Neural progenitor cell (in vitro differentiated cells): ENCODE measurements around the gene NHEJ1. TPM values are rescaled to one million over a fixed set of nuclear protein-coding genes. Genes with fewer than 3 reads are reported as not detected.

Source experiments
- DNase-seq: peaks from one replicate; pipeline ENCODE4 v3.0.0-alpha.2; 2016; ENCODE audit warnings: low spot score
- H2AFZ ChIP-seq: fragments of 200-600 bp; sonication (generic); replicated peaks from 2 replicates; pipeline ENCODE4 v1.6.1; 2016; ENCODE audit warnings: antibody characterized with exemption
- H3F3A ChIP-seq: fragments of 200-600 bp; sonication (generic); 2 replicates; pipeline ENCODE4 v1.6.1; 2016; ENCODE audit warnings: antibody characterized with exemption, low read depth
- H3K27ac ChIP-seq: fragments of 200-600 bp; sonication (generic); 2 replicates; pipeline ENCODE4 v1.5.1; 2016; ENCODE audit warnings: mild to moderate bottlenecking
- H3K27me3 ChIP-seq: fragments of 200-600 bp; sonication (generic); 2 replicates; pipeline ENCODE4 v1.6.1; 2016; ENCODE audit warnings: mild to moderate bottlenecking, moderate library complexity
- H3K36me3 ChIP-seq: fragments of 200-600 bp; sonication (generic); 2 replicates; pipeline ENCODE4 v1.5.1; 2016
- H3K4me1 ChIP-seq: fragments of 200-600 bp; sonication (generic); 2 replicates; pipeline ENCODE4 v1.6.1; 2016; ENCODE audit warnings: mixed run types
- H3K4me2 ChIP-seq: fragments of 200-600 bp; sonication (generic); 2 replicates; pipeline ENCODE4 v1.6.1; 2016
- H3K4me3 ChIP-seq: fragments of 200-600 bp; sonication (generic); 2 replicates; pipeline ENCODE4 v1.5.1; 2016
- H3K79me2 ChIP-seq: fragments of 200-600 bp; sonication (generic); 2 replicates; pipeline ENCODE4 v1.6.1; 2016; ENCODE audit warnings: low read depth
- H3K9ac ChIP-seq: fragments of 200-600 bp; sonication (generic); 2 replicates; pipeline ENCODE4 v1.6.1; 2016
- H3K9me3 ChIP-seq: fragments of 200-600 bp; sonication (generic); 2 replicates; pipeline ENCODE4 v1.5.1; 2016; ENCODE audit warnings: low read depth
- H4K20me1 ChIP-seq: fragments of 200-600 bp; sonication (generic); 2 replicates; pipeline ENCODE4 v1.6.1; 2016; ENCODE audit warnings: low read depth
- H3K27ac Mint-ChIP-seq: 3 replicates; pipeline ENCODE4 v1.8.0; 2021; ENCODE audit warnings: mixed read lengths
- H3K27me3 Mint-ChIP-seq: 2 replicates; pipeline ENCODE4 v1.8.0; 2022; ENCODE audit warnings: low read depth, mild to moderate bottlenecking, inconsistent platforms, moderate library complexity, mixed read lengths; ENCODE audit not compliant: insufficient read depth
- H3K36me3 Mint-ChIP-seq: 3 replicates; pipeline ENCODE4 v1.8.0; 2021; ENCODE audit warnings: mixed read lengths
- H3K4me1 Mint-ChIP-seq: 3 replicates; pipeline ENCODE4 v1.8.0; 2021; ENCODE audit warnings: mixed read lengths
- H3K4me3 Mint-ChIP-seq: 3 replicates; pipeline ENCODE4 v1.8.0; 2021; ENCODE audit warnings: mild to moderate bottlenecking, moderate library complexity, mixed read lengths
- H3K9me3 Mint-ChIP-seq: 3 replicates; pipeline ENCODE4 v1.8.0; 2020; ENCODE audit warnings: mixed read lengths
- CTCF ChIP-seq: fragments of 200-600 bp; sonication (generic); IDR thresholded peaks from 2 replicates; pipeline ENCODE4 v1.5.1; 2017; ENCODE audit warnings: antibody characterized with exemption, mild to moderate bottlenecking
- EZH2 ChIP-seq: fragments of 200-600 bp; sonication (generic); IDR thresholded peaks from 2 replicates; pipeline ENCODE4 v1.6.1; 2017; ENCODE audit warnings: antibody characterized with exemption, mild to moderate bottlenecking, moderate library complexity
- EZH2phosphoT487 ChIP-seq: fragments of 200-600 bp; sonication (generic); IDR thresholded peaks from 2 replicates; pipeline ENCODE4 v1.6.1; 2017; ENCODE audit warnings: antibody characterized with exemption
- total RNA-seq: library from RNA; depleted of rRNA; stranded (reverse); fragments of >200 nt; gene quantifications from 2 replicates; pipeline ENCODE4 v1.2.3, GENCODE V29; 2015; ENCODE audit warnings: low replicate concordance

NHEJ1 gene
- total RNA-seq, 1 donor from 2014 or later, result 25.5 TPM

GRCh38 chr2:219207884-219208740, 47.5 kb upstream of the NHEJ1 start:
- peak overlapping the region; percentile 66 for H3K4me3 ChIP-seq

GRCh38 chr2:219207134-219207883, 46.7 kb upstream of the NHEJ1 start:
- TF ChIP-seq EZH2, result no peak
- no peak for TF ChIP-seq EZH2phosphoT487
- TF ChIP-seq CTCF, result no peak
- peaks cover 4% of the 10 kb centered on the region for H3K36me3 Mint-ChIP-seq
- H3K4me3 ChIP-seq, result peak overlapping the region; percentile 66
- H3K27me3 ChIP-seq, result no peaks in the 10 kb centered on the region
- H3K36me3 ChIP-seq, result no peaks in the 10 kb centered on the region
- H3K4me2 ChIP-seq, result peak overlapping the region; percentile 76
- no peaks in the 10 kb centered on the region for H4K20me1 ChIP-seq
- H3K4me3 Mint-ChIP-seq, result peak overlapping the region; percentile 95
- peaks cover 7% of the 10 kb centered on the region for H3K4me1 ChIP-seq
- H2AFZ ChIP-seq, result peak overlapping the region; percentile 20
- H3K27me3 Mint-ChIP-seq, result peaks cover 5% of the 10 kb centered on the region
- H3K27ac ChIP-seq, result no peak overlapping the region
- no peak for DNase-seq
- peaks cover 26% of the 10 kb centered on the region for H3F3A ChIP-seq
- peaks cover 19% of the 10 kb centered on the region for H3K4me1 Mint-ChIP-seq
- no peak overlapping the region for H3K9ac ChIP-seq
- no peaks in the 10 kb centered on the region for H3K79me2 ChIP-seq
- H3K9me3 Mint-ChIP-seq, result peaks cover 4% of the 10 kb centered on the region
- no peak overlapping the region for H3K27ac Mint-ChIP-seq
- H3K9me3 ChIP-seq, result no peaks in the 10 kb centered on the region

More at GRCh38 chr2:219207884-219208740, 47.5 kb upstream of the NHEJ1 start:
- Mint-ChIP-seq H3K27ac (no peak overlapping the region), H3K27me3 (peaks cover 3% of the 10 kb centered on the region), H3K36me3 (peaks cover 5% of the 10 kb centered on the region), H3K4me3 (peak overlapping the region; percentile 95), H3K9me3 (peaks cover 4% of the 10 kb centered on the region), H3K4me1 (peaks cover 19% of the 10 kb centered on the region)
- Histone ChIP-seq H3K4me1 (peaks cover 7% of the 10 kb centered on the region), H3K27me3 (no peaks in the 10 kb centered on the region), H3K36me3 (no peaks in the 10 kb centered on the region), H3K9me3 (no peaks in the 10 kb centered on the region), H3K9ac (no peak overlapping the region), H3K4me2 (peak overlapping the region; percentile 76), H3F3A (peaks cover 26% of the 10 kb centered on the region), H3K27ac (no peak overlapping the region), H4K20me1 (no peaks in the 10 kb centered on the region), H3K79me2 (no peaks in the 10 kb centered on the region), H2AFZ (no peak overlapping the region)
- no peak for TF ChIP-seq CTCF
- no peak for TF ChIP-seq EZH2phosphoT487
- TF ChIP-seq EZH2, result no peak
- no peak for DNase-seq

- peak within 1 kb of the TSS; percentile 76 for H3K4me2 ChIP-seq
- H3K4me1 Mint-ChIP-seq, result peaks cover 19% of the 10 kb centered on the region
These were observed 45.9 kb upstream of the NHEJ1 start, which contains the start of gene ZFAND2B for GRCh38 chr2:219206328-219207133. TSS of gene ZFAND2B (plus strand) at chr2:219206782. CDS start at chr2:219206988, 206 bp downstream.

More at GRCh38 chr2:219206328-219207133, 45.9 kb upstream of the NHEJ1 start, which contains the start of gene ZFAND2B:
- H3K27ac ChIP-seq, result no peak within 1 kb of the TSS
- H3K9ac ChIP-seq, result no peak within 1 kb of the TSS
- Mint-ChIP-seq H3K27ac (peak within 1 kb of the TSS; percentile 94), H3K36me3 (peaks cover 2% of the 10 kb centered on the region), H3K9me3 (peaks cover 4% of the 10 kb centered on the region), H3K27me3 (peaks cover 2% of the 10 kb centered on the region), H3K4me3 (peak within 1 kb of the TSS; percentile 95)
- H3K27me3 ChIP-seq, result no peaks in the 10 kb centered on the region
- H3K4me1 ChIP-seq, result peaks cover 7% of the 10 kb centered on the region
- H3K9me3 ChIP-seq, result no peaks in the 10 kb centered on the region
- H3K4me3 ChIP-seq, result peak within 1 kb of the TSS; percentile 66
- H3F3A ChIP-seq, result peaks cover 26% of the 10 kb centered on the region
- peak within 1 kb of the TSS; percentile 88 for H2AFZ ChIP-seq
- TF ChIP-seq EZH2 (no peak), CTCF (no peak), EZH2phosphoT487 (no peak)
- no peaks in the 10 kb centered on the region for H3K36me3 ChIP-seq
- DNase-seq, result peak; percentile 99
- no peaks in the 10 kb centered on the region for H3K79me2 ChIP-seq
- no peaks in the 10 kb centered on the region for H4K20me1 ChIP-seq
